Calu3 (cell line): ENCODE data around the gene ATP2B1. TPM values are rescaled to one million over a fixed set of nuclear protein-coding genes. Genes with fewer than 3 reads are reported as not detected.

Source experiments
- BruUV-seq: library from RNA; stranded (reverse); fragments of 400-500 nt; replicated peaks from 2 replicates; lab custom pipeline; 2021; lab: Mats Ljungman, UMichigan
- CTCF ChIA-PET: fragments of 300-600 bp; sonication (Branson Sonifier 250); formaldehyde crosslinking; loops from one replicate; lab custom pipeline; 2022; ENCODE audit warnings: antibody characterized with exemption; lab: Charles Lee
- DNase-seq: peaks from one replicate; pipeline ENCODE4 v3.0.0; 2022
- H3K27ac Mint-ChIP-seq: one replicate; pipeline ENCODE4 v1.8.0; 2022; ENCODE audit warnings: mixed read lengths; ENCODE audit not compliant: unreplicated experiment
- H3K27me3 Mint-ChIP-seq: one replicate; pipeline ENCODE4 v1.8.0; 2022; ENCODE audit warnings: mixed read lengths; ENCODE audit not compliant: unreplicated experiment
- H3K36me3 Mint-ChIP-seq: one replicate; pipeline ENCODE4 v1.8.0; 2022; ENCODE audit warnings: mild to moderate bottlenecking, moderate library complexity, mixed read lengths; ENCODE audit not compliant: insufficient read depth, unreplicated experiment
- H3K4me1 Mint-ChIP-seq: one replicate; pipeline ENCODE4 v1.8.0; 2022; ENCODE audit warnings: mild to moderate bottlenecking, low read depth, mixed read lengths; ENCODE audit not compliant: unreplicated experiment
- H3K4me3 Mint-ChIP-seq: one replicate; pipeline ENCODE4 v1.8.0; 2022; ENCODE audit warnings: mild to moderate bottlenecking, low read depth, moderate library complexity, mixed read lengths; ENCODE audit not compliant: unreplicated experiment
- H3K9me3 Mint-ChIP-seq: one replicate; pipeline ENCODE4 v1.8.0; 2022; ENCODE audit warnings: low read depth, mixed read lengths; ENCODE audit not compliant: unreplicated experiment
- CTCF ChIP-seq: fragments of 200-600 bp; IDR thresholded peaks from one replicate; pipeline ENCODE4 v1.8.0; 2022; ENCODE audit warnings: antibody characterized with exemption; ENCODE audit not compliant: unreplicated experiment
- intact Hi-C: fragments of 100-400 bp; cut with micrococcal nuclease; formaldehyde crosslinking; loops from one replicate; pipeline ENCODE4 v1.10.0; 2022; ENCODE audit not compliant: unreplicated experiment
- total RNA-seq: library from RNA; stranded (reverse); gene quantifications from 2 replicates; pipeline ENCODE4 v1.2.3, GENCODE V29; 2022

The ATP2B1 gene
- total RNA-seq, 1 experiment from 2014 or later: 73.6 TPM

DNA sequence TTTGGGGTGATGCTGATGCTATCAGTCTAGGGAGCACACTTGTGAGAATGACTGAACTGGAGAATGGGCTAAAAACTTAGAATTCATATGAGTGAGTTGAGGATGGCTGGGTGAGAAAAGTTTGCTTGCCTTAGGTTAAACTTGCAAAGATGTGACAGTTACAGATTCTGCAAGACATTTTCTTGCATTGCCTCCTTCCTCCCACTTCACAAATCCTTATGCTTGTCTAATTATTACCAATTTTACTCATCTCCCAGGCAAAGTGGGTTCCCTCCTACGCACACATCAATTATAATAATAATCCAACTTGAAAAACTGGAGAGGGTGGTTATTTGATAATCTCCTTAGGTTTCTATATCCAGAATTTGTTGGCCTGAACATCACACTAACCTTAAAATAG is 50.9 kb downstream of the ATP2B1 start:
- H3K9me3 Mint-ChIP-seq: no peaks in the 10 kb centered on the region
- no peaks in the 10 kb centered on the region for H3K27me3 Mint-ChIP-seq
- H3K36me3 Mint-ChIP-seq: no peaks in the 10 kb centered on the region
- no peak overlapping the region for H3K4me3 Mint-ChIP-seq
- no peak for TF ChIP-seq CTCF
- BruUV-seq: no TSS peak
- intact Hi-C loops: no loop called here
- no peak for DNase-seq
- H3K4me1 Mint-ChIP-seq: peaks cover 32% of the 10 kb centered on the region
- CTCF ChIA-PET: no interaction called here
- H3K27ac Mint-ChIP-seq: no peak overlapping the region

GRCh38 chr12:89657066-89657465 is 51.6 kb downstream of the ATP2B1 start:
- H3K9me3 Mint-ChIP-seq: no peaks in the 10 kb centered on the region
- BruUV-seq: no TSS peak
- peaks cover 29% of the 10 kb centered on the region for H3K4me1 Mint-ChIP-seq
- CTCF ChIA-PET: no interaction called here
- intact Hi-C loops: no loop called here
- no peak for DNase-seq
- H3K27me3 Mint-ChIP-seq: no peaks in the 10 kb centered on the region
- no peak overlapping the region for H3K27ac Mint-ChIP-seq
- H3K4me3 Mint-ChIP-seq: no peak overlapping the region
- TF ChIP-seq CTCF: no peak
- H3K36me3 Mint-ChIP-seq: no peaks in the 10 kb centered on the region

GRCh38 chr12:89655841-89656240 is 52.8 kb downstream of the ATP2B1 start:
- Mint-ChIP-seq H3K4me1 (peaks cover 24% of the 10 kb centered on the region), H3K36me3 (no peaks in the 10 kb centered on the region), H3K27me3 (no peaks in the 10 kb centered on the region), H3K4me3 (no peak overlapping the region), H3K9me3 (no peaks in the 10 kb centered on the region), H3K27ac (no peak overlapping the region)
- intact Hi-C loops: no loop called here
- TF ChIP-seq CTCF: no peak
- no peak for DNase-seq
- CTCF ChIA-PET: no interaction called here
- BruUV-seq: no TSS peak

DNA sequence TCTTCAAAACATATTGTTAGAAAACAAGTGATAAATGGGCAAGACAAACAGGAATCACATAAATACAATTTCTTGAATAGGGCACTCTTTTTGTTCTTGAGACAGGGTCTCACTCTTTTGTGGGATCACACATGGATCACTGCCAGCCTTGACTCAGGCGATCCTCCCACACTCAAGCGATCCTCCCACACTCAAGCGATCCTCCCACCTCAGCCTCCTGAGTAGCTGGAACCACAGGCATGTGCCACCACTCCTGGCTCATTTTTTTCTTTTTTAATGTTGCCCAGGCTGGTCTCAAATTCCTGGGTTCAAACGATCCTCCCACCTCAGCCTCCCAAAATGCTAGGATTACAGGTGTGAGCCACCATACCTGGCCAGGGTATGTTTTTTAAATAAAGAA is 57.4 kb downstream of the ATP2B1 start:
- Mint-ChIP-seq H3K27ac (no peak overlapping the region), H3K4me3 (no peak overlapping the region), H3K4me1 (peaks cover 17% of the 10 kb centered on the region), H3K36me3 (peaks cover 3% of the 10 kb centered on the region), H3K9me3 (no peaks in the 10 kb centered on the region), H3K27me3 (no peaks in the 10 kb centered on the region)
- TF ChIP-seq CTCF: no peak
- no peak for DNase-seq
- CTCF ChIA-PET: no interaction called here
- intact Hi-C loops: no loop called here
- no TSS peak for BruUV-seq

DNA sequence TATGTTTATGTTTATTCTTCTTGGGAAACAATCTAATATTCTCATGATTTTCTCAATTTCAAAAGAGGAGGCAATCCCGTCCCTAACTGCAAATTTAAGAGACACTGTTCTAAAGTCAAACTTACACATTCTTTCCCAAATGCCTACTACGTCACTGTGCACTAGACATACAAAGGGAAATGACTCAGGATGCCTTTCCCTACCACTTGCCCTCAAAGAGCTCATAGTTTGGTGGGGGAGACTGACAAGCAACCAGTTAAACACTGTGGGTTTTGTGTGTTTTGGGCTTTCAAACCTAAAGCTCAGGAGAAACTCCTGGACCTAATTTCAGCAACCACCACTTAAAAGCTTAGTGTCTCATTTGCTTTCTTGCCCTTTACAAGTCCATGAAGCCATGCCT is 58.4 kb downstream of the ATP2B1 start:
- Mint-ChIP-seq H3K27ac (no peak overlapping the region), H3K36me3 (peaks cover 10% of the 10 kb centered on the region), H3K4me3 (no peak overlapping the region), H3K4me1 (peaks cover 26% of the 10 kb centered on the region), H3K9me3 (no peaks in the 10 kb centered on the region), H3K27me3 (no peaks in the 10 kb centered on the region)
- no peak for TF ChIP-seq CTCF
- no peak for DNase-seq
- CTCF ChIA-PET: no interaction called here
- BruUV-seq: no TSS peak
- intact Hi-C loops: no loop called here
